EL (cell line): ENCODE measurements around the gene ZNF570.

Source experiments
- DNase-seq: peaks from one replicate; pipeline ENCODE4 v3.0.0-alpha.2; 2016

The ZNF570 gene

DNA sequence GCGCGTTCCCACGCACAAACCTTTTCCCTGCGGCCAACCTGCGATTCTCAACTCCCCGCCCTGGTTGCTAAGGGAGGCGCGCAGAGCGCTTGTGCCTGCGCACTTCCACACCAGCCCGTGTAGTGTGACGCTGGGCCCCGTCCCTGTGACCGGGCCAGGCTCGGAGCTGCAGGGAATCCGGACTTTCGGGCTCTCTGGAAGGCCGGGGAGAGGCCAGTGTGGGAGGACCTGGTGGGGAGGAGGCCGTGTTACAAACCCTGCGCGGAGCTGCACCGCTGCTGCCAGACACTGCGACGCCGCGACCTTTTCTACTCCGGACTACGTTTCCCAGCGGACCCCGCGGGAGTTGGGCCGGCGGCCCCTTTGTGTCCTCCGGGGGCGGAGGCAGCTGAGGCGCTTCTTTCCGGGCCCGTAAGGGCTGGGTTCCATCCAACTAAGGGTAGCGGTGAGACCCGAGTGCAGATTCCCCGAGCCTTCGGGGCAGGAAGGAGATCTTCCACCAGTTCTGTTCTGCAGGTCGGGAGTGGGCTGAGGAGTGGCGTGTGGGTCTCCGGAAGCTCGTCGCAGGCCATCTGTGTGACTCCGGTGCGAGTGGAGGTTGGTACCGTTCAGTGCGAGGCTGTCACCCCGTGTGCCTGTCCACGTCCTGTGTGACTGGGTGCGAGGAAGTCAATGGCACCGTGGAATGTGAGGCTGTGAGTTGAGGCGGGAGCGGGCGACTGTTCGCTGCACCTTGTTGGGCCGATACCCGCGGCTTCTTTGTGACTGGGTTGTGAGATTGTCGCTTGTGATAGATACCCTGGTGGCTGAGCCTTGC, at the start of gene ZNF570:
Gene ZNF570 (plus strand): TSS at position 396 of the 817 bp plus-strand sequence. CDS start 999 bp downstream, outside the sequence.
- peak; percentile 86 for DNase-seq

DNA sequence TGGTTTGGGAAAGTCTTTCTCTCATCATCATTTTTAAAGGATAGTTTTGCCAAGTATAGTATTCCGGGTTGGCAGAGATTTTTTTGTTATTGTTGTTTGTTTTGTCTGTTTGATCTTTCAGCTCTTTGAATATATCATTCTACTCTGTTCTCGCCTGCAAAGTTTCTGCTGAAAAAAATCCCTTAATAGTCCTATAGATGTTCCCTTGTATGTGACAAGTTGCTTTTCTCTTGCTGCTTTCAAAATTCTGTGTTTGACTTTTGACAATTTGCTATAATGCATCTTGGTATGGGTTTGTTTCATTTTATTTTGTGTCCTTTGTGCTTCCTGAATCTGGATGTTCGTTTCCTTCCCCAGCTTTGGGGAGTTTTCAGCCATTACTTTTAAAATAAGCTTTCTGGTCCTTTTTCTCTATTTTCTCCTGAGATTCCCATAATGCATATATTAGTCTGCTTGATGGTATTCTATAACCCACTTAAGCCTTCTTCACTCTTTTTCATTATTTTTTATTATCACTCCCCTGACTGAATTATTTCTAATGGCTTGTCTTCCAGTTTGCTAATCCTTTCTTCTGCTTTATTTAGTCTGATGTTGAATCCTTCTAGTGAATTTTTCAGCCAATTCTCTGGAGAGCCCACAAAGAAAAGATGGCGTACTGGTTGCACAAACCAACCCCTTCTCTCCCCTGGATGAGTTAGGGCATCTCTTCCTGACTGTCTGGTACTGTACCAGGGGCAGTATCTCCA, 16.5 kb upstream of the ZNF570 start:
- DNase-seq, result no peak

DNA sequence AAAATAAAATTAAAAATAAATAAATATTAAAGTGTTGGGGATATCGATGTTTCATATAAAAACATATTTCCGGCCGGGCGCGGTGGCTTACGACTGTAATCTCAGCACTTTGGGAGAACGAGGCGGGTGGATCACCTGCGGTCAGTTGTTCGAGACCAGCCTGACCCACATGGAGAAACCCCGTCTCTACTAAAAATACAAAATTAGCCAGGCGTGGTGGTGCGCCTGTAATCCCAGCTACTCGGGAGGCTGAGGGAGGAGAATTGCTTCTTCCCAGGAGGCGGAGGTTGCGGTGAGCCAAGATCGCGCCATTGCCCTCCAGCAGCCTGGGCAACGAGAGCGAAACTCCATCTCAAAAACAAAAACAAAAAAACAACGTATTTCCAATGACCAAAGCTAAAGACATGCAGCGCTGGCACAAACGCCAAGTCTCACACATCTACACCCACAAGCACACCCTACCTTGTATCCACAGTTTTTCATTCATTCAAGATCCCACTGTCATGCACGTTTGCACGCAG, 2.8 kb upstream of the ZNF570 start:
- no peak for DNase-seq

DNA sequence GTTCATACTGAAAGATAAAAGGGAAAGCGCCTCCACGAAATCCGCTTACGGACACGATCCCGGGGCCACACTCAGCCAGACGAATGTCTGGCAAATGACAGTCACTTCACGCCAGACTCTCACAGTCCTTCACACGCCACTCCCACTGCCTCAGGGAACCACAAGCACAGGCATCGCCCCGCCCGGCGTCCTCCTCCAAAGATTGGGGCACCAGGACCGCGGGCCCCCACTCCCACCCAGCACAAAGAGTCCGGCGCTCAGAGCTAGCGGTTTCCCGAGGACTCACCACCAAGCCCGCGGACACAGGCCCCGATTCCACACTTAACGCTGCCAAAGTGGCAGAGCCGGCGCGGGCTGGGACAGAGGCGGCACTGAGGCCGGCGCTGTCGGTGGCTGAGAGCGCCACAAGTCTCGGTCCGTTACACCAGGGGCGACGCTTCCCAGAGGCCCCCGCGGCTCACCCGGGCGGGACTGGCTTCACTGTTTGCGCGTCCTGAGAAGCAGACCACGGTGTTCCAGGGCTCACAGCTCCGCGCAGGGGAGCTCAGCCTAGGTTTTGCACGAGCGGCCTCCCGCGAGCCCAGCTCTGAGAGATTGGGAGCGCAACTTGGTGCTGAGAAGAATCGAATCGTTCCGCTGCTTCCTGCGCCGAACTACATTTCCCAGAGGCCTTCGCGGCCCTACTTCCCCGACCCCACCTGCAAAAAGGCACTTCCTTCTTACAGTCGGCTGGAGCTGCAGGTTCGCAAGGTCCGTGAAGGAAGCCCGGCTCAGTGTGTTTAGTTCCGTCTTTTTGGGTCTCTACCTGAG, 2.2 kb upstream of the ZNF570 start, which contains the start of gene ZNF569:
Gene ZNF569 (minus strand): TSS at position 647 of the 810 bp plus-strand sequence. CDS start 22,523 bp downstream, outside the sequence.
- peak; percentile 92 for DNase-seq

DNA sequence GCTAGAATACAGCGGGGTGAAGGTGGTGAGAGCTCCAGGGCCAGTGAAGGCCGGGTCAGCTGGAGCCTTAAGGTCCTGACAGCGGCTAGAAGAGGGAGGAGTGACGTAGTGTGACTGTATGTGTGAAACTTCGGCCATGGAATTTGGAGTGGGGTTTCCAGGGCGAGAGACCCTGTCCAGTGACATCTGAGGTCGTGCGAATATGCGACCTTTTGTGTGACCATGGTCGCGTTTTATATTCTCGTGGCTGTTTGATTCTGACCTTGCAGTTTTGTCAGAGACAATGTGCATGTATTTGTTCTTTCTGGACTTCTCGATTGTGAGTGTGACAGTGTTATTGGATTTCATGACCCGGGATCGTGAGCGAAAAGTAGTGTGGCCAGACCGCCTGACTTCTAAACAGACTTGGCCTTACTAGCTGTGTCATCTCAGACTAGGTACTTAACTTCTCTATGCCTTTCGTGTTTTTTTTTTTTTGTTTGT, 1.5 kb upstream of the ZNF570 start:
- DNase-seq, result no peak

DNA sequence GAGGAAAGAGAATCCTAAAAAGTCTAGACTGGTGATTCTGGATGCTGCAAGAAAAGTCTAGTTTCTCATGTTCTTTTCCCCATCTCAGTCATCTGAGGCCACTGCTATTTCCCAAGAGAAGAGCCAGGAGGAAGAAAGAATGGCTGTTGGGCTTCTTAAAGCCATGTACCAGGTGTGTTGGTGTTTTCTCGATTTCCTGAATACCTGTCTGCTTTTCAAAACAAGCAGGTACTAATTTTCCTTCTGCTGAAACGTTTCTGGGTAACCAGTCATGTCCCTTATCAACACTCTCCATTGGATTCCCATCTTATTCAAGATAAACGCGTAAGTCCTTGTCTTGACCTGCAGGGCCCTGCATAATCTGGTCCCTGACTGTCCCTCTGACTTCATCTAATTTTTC, 1.1 kb downstream of the ZNF570 start:
- no peak for DNase-seq

DNA sequence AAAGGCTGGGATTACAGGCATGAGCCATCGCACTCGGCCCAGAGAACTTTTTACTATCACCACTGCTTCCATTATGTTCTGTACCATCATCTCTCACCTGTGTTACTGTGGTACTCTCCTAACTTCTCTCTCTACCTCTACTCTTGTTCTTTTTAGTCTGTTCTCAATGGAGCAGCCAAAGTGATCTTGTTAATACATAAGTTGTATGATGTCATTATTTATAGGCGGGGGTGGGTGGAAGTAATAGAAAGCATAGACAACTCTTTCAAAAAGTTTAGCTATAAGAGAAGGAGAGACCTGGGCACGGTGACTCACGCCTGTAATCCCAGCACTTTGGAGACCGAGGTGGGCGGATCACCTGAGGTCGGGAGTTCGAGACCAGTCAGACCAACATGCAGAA, 3.0 kb downstream of the ZNF570 start:
- DNase-seq, result no peak

DNA sequence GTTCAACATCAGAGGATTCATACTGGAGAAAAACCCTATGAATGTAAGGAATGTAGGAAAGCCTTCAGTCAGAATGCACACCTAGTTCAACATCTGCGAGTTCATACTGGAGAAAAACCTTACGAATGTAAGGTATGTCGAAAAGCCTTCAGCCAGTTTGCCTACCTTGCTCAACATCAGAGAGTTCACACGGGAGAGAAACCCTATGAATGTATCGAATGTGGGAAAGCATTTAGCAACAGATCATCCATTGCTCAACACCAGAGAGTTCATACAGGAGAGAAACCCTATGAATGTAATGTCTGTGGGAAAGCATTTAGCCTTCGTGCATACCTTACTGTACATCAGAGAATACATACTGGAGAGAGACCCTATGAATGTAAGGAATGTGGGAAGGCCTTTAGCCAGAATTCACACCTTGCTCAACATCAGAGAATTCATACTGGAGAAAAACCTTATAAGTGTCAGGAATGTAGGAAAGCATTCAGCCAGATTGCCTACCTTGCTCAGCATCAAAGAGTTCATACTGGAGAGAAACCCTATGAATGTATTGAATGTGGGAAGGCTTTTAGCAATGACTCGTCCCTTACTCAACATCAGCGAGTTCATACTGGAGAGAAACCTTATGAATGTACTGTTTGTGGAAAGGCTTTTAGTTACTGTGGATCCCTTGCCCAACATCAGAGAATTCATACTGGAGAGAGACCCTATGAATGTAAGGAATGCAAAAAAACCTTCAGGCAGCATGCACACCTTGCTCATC, 15.4 kb downstream of the ZNF570 start:
- no peak for DNase-seq

DNA sequence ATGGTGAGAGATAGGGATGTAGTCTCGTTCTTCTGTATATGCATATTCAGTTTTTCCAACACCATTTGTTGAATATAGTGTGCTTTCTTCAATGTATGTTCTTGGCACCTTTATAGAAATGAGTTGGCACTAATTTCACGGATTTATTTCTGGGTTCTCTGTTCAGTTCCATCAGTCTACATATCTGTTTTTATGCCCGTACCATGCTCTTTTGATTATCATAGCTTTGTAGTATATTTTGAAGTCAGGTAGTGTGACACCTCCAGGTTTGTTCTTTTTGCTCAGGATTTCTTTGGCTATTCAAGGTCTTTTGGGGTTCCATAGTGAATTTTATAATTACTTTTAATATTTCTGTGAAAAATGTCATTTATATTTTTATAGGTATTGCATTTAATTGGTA, 23.1 kb downstream of the ZNF570 start:
- no peak for DNase-seq

DNA sequence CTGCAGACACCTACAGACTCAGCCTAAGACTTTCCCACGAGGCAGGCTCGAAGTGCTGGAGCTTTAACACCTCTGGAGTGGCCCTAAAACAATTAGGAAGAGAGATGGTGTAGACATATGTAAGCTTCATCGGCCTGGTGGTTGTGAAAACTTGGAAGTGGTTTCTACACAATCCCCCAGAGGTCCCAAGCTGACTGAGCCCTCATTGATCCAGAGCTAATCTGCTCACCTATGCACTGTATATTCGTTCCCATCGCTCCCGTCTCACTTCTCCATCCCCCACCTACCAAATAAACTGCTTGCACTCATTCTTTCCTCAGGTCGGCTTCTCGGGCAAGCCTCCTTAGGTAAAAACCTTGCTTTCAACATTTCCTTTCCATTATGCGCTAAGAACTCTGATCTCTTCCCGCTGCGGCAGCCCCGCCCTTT, 36.8 kb downstream of the ZNF570 start:
- DNase-seq, result no peak

DNA sequence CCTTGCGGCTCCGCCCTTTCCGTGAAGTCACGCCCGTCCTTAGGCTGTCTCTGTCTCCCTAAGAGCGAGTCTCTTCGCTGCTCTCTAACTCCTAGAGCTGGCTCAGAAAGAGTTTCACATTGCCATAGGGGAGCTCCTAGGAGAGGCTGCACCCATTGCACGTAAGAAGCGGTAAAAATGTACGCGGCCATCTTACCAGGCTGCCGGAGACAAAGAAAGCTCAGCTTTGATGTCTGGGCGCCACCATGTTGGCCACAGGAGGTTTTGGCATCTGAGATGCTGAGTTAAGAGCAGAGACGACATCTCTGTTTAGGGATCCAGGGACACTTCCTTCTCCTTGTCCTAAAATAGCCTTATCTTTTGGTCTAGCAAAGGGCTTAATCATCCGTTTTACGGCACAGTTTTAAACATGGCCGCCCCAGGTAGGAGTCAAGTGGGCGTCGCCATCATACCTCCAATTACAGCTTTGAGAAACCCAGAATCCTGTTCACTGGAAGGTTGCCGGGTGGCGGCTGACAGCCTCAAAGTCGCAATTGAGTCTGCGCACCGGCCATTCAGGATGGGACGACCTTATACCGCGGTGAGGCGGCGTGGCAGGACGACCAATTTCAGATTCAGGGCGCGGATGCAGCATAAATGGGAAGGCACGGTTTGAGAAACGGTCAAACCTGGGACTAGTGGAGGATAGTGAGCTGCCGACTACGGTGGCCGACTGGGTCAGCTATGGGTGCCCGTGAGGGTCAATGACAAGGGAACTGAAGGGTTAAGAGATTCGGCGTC, 37.4 kb downstream of the ZNF570 start, which contains the start of gene ZNF793:
Gene ZNF793 (plus strand): TSS at position 553 of the 780 bp plus-strand sequence. CDS start 16,501 bp downstream, outside the sequence.
- peak; percentile 45 for DNase-seq

DNA sequence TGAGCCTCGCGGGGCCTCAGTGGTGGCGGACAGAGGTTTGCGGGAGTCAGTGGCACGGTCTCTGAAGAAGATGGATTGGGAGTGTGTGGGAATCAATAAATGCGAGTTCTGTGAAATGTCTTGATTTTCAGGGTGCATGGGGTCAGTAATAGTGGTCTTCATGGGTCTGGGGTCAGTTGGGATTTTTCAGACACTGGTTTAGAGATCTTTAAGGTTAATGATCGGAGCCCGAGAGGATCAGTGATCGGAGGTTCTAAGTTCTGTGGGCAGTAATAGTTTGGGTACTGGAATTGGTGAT, 38.0 kb downstream of the ZNF570 start:
- DNase-seq, result no peak

DNA sequence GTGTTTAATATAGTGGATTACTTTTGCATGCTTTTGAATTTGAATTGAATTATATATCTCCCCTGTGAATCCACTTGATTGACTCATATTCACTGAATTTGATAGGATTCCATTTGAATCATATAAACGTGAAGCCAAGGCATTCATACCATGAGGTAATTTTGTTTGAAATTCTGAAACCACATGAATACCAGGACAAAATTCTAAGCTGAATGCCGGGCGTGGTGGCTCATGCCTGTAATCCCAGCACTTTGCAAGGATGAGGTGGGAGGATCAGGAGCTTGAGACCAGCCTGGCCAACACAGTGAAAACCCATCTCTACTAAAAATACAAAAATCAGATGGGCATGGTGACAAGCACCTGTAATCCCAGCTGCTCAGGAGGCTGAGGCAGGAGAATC, 42.0 kb downstream of the ZNF570 start:
- no peak for DNase-seq

DNA sequence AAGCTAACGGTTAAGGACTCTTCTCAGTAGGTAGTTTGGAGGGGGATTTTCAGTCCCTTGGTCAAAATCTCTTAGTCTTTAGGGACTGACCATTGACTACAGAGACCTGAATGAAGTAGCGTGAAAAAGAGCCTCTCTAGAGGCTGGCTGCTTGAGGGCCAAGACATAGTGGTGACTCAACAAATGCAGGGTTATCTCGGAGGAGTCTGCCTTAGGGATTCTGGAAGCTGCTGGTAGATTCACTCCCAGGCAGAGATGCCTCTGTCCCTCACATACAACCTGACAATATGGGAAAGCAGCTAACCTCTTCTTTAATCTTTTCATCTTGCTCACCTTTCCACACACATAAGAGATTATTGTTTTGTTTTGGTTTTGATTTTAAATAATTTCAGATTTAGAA, 42.7 kb downstream of the ZNF570 start:
- no peak for DNase-seq

DNA sequence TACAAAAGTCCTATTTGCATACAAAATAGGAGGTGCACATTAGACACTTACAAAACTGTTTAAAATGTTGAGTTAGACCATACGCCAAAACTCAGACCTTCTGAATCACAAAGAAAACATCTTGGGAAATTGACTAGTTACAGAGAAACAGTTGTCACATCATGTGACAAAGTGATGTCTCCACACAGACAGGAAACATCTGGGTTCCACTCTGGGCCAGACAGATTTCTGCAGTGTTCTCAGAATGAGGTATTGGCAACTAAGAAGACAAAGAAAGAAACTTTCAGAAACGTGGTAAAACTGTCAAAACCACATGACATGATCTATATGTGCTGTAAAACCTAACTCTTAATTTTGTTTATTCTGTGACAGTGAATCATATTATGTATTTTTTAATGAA, 44.2 kb downstream of the ZNF570 start:
- DNase-seq, result no peak

DNA sequence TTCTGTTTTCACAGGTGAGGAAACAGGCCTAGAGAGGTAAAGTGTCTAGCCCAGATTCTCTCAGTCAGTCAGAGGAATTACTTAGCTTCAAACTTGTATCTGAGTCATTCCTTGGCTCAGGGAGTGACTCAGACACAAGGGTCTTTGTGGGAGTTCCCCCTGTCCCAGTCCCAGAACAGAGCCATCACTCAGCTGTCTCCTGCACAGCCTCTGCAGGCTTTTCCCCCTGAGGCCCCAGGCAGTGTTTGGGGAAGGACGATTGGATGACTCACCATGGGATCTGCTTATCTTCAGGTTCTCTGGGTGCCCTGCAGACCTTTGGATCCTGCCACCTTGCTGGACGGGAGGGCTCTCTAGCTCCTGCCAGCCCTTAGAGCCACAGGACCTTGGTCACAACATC, 50.7 kb downstream of the ZNF570 start:
- peak; percentile 50 for DNase-seq

DNA sequence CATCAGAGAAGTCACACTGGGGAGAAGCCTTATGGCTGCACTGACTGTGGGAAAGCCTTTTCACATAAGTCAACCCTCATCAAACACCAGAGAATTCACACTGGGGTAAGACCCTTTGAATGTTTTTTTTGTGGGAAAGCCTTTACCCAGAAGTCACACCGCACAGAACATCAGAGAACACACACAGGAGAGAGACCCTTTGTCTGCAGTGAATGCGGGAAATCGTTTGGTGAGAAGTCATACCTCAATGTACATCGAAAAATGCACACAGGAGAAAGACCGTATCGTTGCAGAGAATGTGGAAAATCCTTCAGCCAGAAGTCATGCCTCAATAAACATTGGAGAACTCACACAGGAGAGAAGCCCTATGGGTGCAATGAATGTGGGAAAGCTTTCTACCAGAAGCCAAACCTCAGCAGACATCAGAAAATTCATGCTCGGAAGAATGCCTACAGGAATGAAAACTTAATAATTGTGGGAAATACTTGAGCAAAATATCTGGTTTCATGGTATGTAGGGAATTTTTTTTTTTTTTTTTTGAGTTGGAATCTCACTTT, 68.3 kb downstream of the ZNF570 start:
- no peak for DNase-seq
